HCT116 (cell line): Measurements from ENCODE around the gene IL6R. TPM values are rescaled to one million over a fixed set of nuclear protein-coding genes. Genes with fewer than 3 reads are reported as not detected.

Source experiments
- ATAC-seq: fragments of 200-7000 bp; cut with Tn5 transposase; 2 replicates; pipeline ENCODE4 v1.9.1; 2020; ENCODE audit warnings: mild to moderate bottlenecking, moderate library complexity
- BruUV-seq: library from RNA; stranded (reverse); fragments of 400-500 nt; replicated peaks from 2 replicates; lab custom pipeline; 2021; lab: Mats Ljungman, UMichigan
- CTCF ChIA-PET: fragments of 300-600 bp; sonication (Branson Sonifier 250); formaldehyde crosslinking; loops from one replicate; lab custom pipeline; 2021; ENCODE audit warnings: antibody characterized with exemption; lab: Charles Lee
- POLR2A ChIA-PET: fragments of 300-600, 350-600 bp; sonication (Branson Sonifier 250); formaldehyde crosslinking; loops from one replicate; lab custom pipeline; 2021; ENCODE audit warnings: antibody characterized with exemption; lab: Charles Lee
- RAD21 ChIA-PET, 2 experiments: fragments of 300-600 bp; sonication (Branson Sonifier 250); formaldehyde crosslinking; loops; one replicate each; lab custom pipeline; 2023; ENCODE audit warnings: low total read pairs in 2 of 2; ENCODE audit not compliant: uncharacterized antibody in 2 of 2, unreplicated experiment in 2 of 2, low non-redundant PET in 1 of 2; lab: Charles Lee
- DNase-seq: peaks from one replicate; pipeline ENCODE4 v3.0.0-alpha.2; 2010; ENCODE audit warnings: low read depth, low spot score
- H2AFZ ChIP-seq: fragments of 200-600 bp; shearing (Covaris generic), sonication (generic); 2 replicates; pipeline ENCODE4 v1.6.1; 2017; ENCODE audit warnings: low read depth, mixed run types, mixed read lengths, antibody characterized with exemption, low read length; ENCODE audit not compliant: poor library complexity, severe bottlenecking
- H3K27ac ChIP-seq: 2 replicates; pipeline ENCODE4 v1.5.1; 2012; ENCODE audit warnings: low read depth, low read length
- H3K27me3 ChIP-seq: fragments of 200-600 bp; sonication (generic); 2 replicates; pipeline ENCODE4 v1.6.1; 2016; ENCODE audit warnings: mixed run types, low read length, mixed read lengths; ENCODE audit not compliant: insufficient read depth
- H3K36me3 ChIP-seq, 2 experiments: fragments of 200-500 bp in 1 of 2; fragments of 200-600 bp in 1 of 2; sonication (Bioruptor generic) in 1 of 2; sonication (generic) in 1 of 2; 2 replicates each; pipeline versions ENCODE4 v1.5.1 to v1.6.1; 2014 to 2016; ENCODE audit warnings: low read length in 2 of 2, inconsistent platforms in 1 of 2, mixed read lengths in 1 of 2, mixed run types in 1 of 2; ENCODE audit not compliant: insufficient read depth in 2 of 2, control insufficient read depth in 1 of 2
- H3K4me1 ChIP-seq, 2 experiments: fragments of 200-600 bp in 1 of 2; sonication (generic) in 1 of 2; 2 replicates each; pipeline versions ENCODE4 v1.5.1 to v1.6.1; 2012 to 2017; ENCODE audit warnings: low read length in 2 of 2, inconsistent platforms in 1 of 2, mild to moderate bottlenecking in 1 of 2, mixed read lengths in 1 of 2, mixed run types in 1 of 2, moderate library complexity in 1 of 2; ENCODE audit not compliant: insufficient read depth in 2 of 2, control insufficient read depth in 1 of 2
- H3K4me2 ChIP-seq: fragments of 200-600 bp; sonication (generic); 2 replicates; pipeline ENCODE4 v1.6.1; 2017; ENCODE audit warnings: mixed run types, low read length, mixed read lengths
- H3K4me3 ChIP-seq, 2 experiments: fragments of 200-600 bp in 1 of 2; sonication (generic) in 1 of 2; replicated peaks in 1 of 2; 2 replicates each; pipeline ENCODE4 v1.5.1; 2011 to 2016; ENCODE audit warnings: low read length in 2 of 2, control low read depth in 1 of 2, low read depth in 1 of 2, mild to moderate bottlenecking in 1 of 2, mixed read lengths in 1 of 2, mixed run types in 1 of 2
- H3K79me2 ChIP-seq: fragments of 200-600 bp; sonication (generic); 2 replicates; pipeline ENCODE4 v1.6.1; 2017; ENCODE audit warnings: mild to moderate bottlenecking, mixed run types, low read length, moderate library complexity, mixed read lengths; ENCODE audit not compliant: insufficient read depth
- H3K9ac ChIP-seq: fragments of 200-600 bp; sonication (generic); 2 replicates; pipeline ENCODE4 v1.6.1; 2016; ENCODE audit warnings: low read length, mixed read lengths
- H3K9me2 ChIP-seq: fragments of 200-600 bp; sonication (generic), shearing (Covaris generic); 2 replicates; pipeline ENCODE4 v1.6.1; 2017; ENCODE audit warnings: mixed run types, mild to moderate bottlenecking, moderate library complexity; ENCODE audit not compliant: insufficient read depth
- H3K9me3 ChIP-seq, 2 experiments: fragments of 200-500 bp in 1 of 2; fragments of 200-600 bp in 1 of 2; sonication (Bioruptor generic) in 1 of 2; sonication (generic) in 1 of 2; 2 replicates each; pipeline ENCODE4 v1.6.1; 2014 to 2017; ENCODE audit warnings: low read length in 2 of 2, mixed read lengths in 2 of 2, inconsistent platforms in 1 of 2, low read depth in 1 of 2, mild to moderate bottlenecking in 1 of 2, mixed run types in 1 of 2, moderate library complexity in 1 of 2; ENCODE audit not compliant: control insufficient read depth in 1 of 2, insufficient read depth in 1 of 2
- H4K20me1 ChIP-seq: fragments of 200-600 bp; sonication (generic), shearing (Covaris generic); 2 replicates; pipeline ENCODE4 v1.6.1; 2017; ENCODE audit warnings: mixed run types, mild to moderate bottlenecking, moderate library complexity; ENCODE audit not compliant: insufficient read depth
- CBX3 ChIP-seq: IDR thresholded peaks from 2 replicates; pipeline ENCODE4 v1.6.1; 2012; ENCODE audit warnings: low read depth
- CEBPB ChIP-seq: IDR thresholded peaks from 2 replicates; pipeline ENCODE4 v1.6.1; 2012; ENCODE audit warnings: low read depth
- EZH2 ChIP-seq: fragments of 200-600 bp; sonication (generic); IDR thresholded peaks from 2 replicates; pipeline ENCODE4 v1.6.1; 2017; ENCODE audit warnings: antibody characterized with exemption, mixed run types
- FOSL1 ChIP-seq: IDR thresholded peaks from 2 replicates; pipeline ENCODE4 v1.6.1; 2012; ENCODE audit warnings: low read depth
- JUND ChIP-seq: IDR thresholded peaks from 2 replicates; pipeline ENCODE4 v1.6.1; 2012
- POLR2A ChIP-seq: IDR thresholded peaks from 2 replicates; pipeline ENCODE4 v1.7.0; 2011; ENCODE audit warnings: borderline replicate concordance; ENCODE audit not compliant: insufficient read depth, insufficient read length; ENCODE audit errors: extremely low read depth
- SP1 ChIP-seq: IDR thresholded peaks from 2 replicates; pipeline ENCODE4 v1.6.1; 2012; ENCODE audit warnings: low read depth
- TCF7L2 ChIP-seq: IDR thresholded peaks from 2 replicates; pipeline ENCODE4 v1.7.0; 2011; ENCODE audit warnings: borderline replicate concordance, inconsistent platforms; ENCODE audit not compliant: insufficient read depth, insufficient read length; ENCODE audit errors: extremely low read depth
- YY1 ChIP-seq: IDR thresholded peaks from 2 replicates; pipeline ENCODE4 v1.6.1; 2011; ENCODE audit warnings: low read length, low read depth, moderate library complexity, mild to moderate bottlenecking; ENCODE audit not compliant: insufficient replicate concordance; ENCODE audit errors: extremely low read depth
- ZFX ChIP-seq: fragments of 450-650 bp; IDR thresholded peaks from 2 replicates; pipeline ENCODE4 v1.6.1; 2017
- ZNF274 ChIP-seq: fragments of 200-500 bp; sonication (Bioruptor generic); IDR thresholded peaks from 2 replicates; pipeline ENCODE4 v1.6.1; 2014; ENCODE audit warnings: mild to moderate bottlenecking, low read depth, low read length, inconsistent platforms
- intact Hi-C: fragments of 100-400 bp; cut with micrococcal nuclease; formaldehyde crosslinking; loops from 2 replicates; pipeline ENCODE4 v1.10.0; 2022
- total RNA-seq: library from RNA; stranded (reverse); gene quantifications from one replicate; pipeline ENCODE4 v1.2.1, GENCODE V29; 2021; ENCODE audit not compliant: unreplicated experiment
- TF ChIP-seq, protein P1 (sequence below): IDR thresholded peaks from 2 replicates; pipeline ENCODE4 v1.6.1; 2012; ENCODE audit warnings: low read depth
- TF ChIP-seq, protein P2 (sequence below): IDR thresholded peaks from 2 replicates; pipeline ENCODE4 v1.6.1; 2011; ENCODE audit warnings: mild to moderate bottlenecking, low read length, moderate library complexity; ENCODE audit not compliant: insufficient replicate concordance; ENCODE audit errors: extremely low read depth

IL6R gene
- total RNA-seq, 1 experiment from 2014 or later, result 6.8 TPM

DNA sequence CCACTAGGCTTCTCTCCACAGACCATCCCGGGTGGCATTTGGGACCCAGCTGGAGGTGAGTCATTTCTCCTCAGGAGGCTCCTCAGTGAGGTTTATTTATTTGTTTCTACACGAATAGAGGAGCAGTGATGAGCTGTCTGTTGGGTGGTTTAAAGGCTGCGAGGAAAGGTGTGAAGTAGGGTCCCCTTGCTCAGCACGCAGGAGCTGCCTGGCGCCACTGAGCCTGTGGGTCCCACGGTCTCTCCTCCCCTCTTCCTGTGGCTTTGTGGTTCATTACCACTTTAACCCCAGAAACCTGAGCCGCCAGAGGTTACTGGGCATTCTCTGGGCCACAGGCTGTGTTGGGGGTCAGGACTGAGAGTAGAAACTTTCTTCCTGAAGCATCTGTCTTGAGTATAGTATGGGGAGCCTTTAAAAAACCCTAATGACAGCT lies 39.9 kb downstream of the IL6R start:
- intact Hi-C loops, result no loop called here
- BruUV-seq, result no TSS peak

DNA sequence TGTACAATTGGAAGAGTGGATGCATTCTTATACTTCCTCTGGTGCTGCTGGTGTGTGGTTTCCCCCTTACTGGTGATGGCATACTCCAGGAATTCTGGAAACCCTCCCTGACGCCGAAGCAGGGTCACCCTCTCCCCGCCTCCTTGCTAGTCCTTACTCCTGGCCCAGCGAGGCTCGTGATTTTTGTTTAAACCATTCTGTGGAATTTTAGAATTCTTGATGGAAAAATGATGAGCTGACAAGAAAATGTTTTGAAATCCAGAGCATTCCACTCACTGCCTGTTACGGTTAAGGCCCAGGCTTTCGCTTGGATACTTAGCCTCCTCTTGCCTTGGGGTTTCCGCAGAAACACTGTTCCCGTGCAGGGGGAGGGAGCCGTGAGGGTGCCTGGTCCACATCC lies 41.1 kb downstream of the IL6R start:
- ChIA-PET POLR2A (no interaction called here), CTCF (no interaction called here), RAD21 (no interaction called here)
- Histone ChIP-seq H4K20me1 (no peaks in the 10 kb centered on the region), H2AFZ (no peak overlapping the region), H3K4me2 (no peak overlapping the region), H3K36me3 (no peaks in the 10 kb centered on the region), H3K9ac (no peak overlapping the region), H3K79me2 (no peaks in the 10 kb centered on the region), H3K9me3 (no peaks in the 10 kb centered on the region), H3K27me3 (no peaks in the 10 kb centered on the region), H3K27ac (no peak overlapping the region), H3K4me1 (peaks cover 14 to 28% of the 10 kb centered on the region in 2 experiments), H3K4me3 (no peak overlapping the region), H3K9me2 (no peaks in the 10 kb centered on the region)
- BruUV-seq, result no TSS peak
- ATAC-seq (no peak), DNase-seq (no peak)
- intact Hi-C loops, result no loop called here
- TF ChIP-seq TCF7L2 (no peak), FOSL1 (no peak), ZNF274 (no peak), CEBPB (no peak), POLR2A (no peak), JUND (no peak), ZFX (no peak), CBX3 (no peak), EZH2 (no peak), SP1 (no peak), YY1 (no peak)
- TF ChIP-seq, protein P1, sequence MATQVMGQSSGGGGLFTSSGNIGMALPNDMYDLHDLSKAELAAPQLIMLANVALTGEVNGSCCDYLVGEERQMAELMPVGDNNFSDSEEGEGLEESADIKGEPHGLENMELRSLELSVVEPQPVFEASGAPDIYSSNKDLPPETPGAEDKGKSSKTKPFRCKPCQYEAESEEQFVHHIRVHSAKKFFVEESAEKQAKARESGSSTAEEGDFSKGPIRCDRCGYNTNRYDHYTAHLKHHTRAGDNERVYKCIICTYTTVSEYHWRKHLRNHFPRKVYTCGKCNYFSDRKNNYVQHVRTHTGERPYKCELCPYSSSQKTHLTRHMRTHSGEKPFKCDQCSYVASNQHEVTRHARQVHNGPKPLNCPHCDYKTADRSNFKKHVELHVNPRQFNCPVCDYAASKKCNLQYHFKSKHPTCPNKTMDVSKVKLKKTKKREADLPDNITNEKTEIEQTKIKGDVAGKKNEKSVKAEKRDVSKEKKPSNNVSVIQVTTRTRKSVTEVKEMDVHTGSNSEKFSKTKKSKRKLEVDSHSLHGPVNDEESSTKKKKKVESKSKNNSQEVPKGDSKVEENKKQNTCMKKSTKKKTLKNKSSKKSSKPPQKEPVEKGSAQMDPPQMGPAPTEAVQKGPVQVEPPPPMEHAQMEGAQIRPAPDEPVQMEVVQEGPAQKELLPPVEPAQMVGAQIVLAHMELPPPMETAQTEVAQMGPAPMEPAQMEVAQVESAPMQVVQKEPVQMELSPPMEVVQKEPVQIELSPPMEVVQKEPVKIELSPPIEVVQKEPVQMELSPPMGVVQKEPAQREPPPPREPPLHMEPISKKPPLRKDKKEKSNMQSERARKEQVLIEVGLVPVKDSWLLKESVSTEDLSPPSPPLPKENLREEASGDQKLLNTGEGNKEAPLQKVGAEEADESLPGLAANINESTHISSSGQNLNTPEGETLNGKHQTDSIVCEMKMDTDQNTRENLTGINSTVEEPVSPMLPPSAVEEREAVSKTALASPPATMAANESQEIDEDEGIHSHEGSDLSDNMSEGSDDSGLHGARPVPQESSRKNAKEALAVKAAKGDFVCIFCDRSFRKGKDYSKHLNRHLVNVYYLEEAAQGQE, result no peak
- TF ChIP-seq, protein P2, sequence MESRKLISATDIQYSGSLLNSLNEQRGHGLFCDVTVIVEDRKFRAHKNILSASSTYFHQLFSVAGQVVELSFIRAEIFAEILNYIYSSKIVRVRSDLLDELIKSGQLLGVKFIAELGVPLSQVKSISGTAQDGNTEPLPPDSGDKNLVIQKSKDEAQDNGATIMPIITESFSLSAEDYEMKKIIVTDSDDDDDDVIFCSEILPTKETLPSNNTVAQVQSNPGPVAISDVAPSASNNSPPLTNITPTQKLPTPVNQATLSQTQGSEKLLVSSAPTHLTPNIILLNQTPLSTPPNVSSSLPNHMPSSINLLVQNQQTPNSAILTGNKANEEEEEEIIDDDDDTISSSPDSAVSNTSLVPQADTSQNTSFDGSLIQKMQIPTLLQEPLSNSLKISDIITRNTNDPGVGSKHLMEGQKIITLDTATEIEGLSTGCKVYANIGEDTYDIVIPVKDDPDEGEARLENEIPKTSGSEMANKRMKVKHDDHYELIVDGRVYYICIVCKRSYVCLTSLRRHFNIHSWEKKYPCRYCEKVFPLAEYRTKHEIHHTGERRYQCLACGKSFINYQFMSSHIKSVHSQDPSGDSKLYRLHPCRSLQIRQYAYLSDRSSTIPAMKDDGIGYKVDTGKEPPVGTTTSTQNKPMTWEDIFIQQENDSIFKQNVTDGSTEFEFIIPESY, result no peak

More for the DNA sequence above, 39.9 kb downstream of the IL6R start:
- Histone ChIP-seq H4K20me1 (no peaks in the 10 kb centered on the region), H3K79me2 (no peaks in the 10 kb centered on the region), H3K9me3 (no peaks in the 10 kb centered on the region), H3K27ac (no peak overlapping the region), H3K36me3 (no peaks in the 10 kb centered on the region), H3K4me2 (peak overlapping the region; percentile 37; the same call in 1 of the 2 replicates), H3K9ac (no peak overlapping the region), H2AFZ (no peak overlapping the region), H3K4me3 (no peak overlapping the region), H3K4me1 (peaks cover 14 to 31% of the 10 kb centered on the region in 2 experiments), H3K9me2 (no peaks in the 10 kb centered on the region), H3K27me3 (no peaks in the 10 kb centered on the region)
- TF ChIP-seq FOSL1 (peak; percentile 40; the same call in 1 of the 2 replicates), CBX3 (no peak)
- peak; percentile 60 for ATAC-seq
- ChIA-PET POLR2A (interaction anchor here (1.1 to 1.6 kb wide), 3 partner anchors 9 to 25 kb away, joined by 3 to 4 read pairs (median 4); no protein-coding TSS in a partner anchor), RAD21 (no interaction called here), CTCF (interaction anchor here (1.2 kb wide), 1 partner anchor 555 kb away, joined by 3 read pairs; no protein-coding TSS in a partner anchor)
- DNase-seq, result no peak
